Endodermal cell (in vitro differentiated cells): Measurements from ENCODE around the gene PLEKHS1. TPM values are rescaled to one million over a fixed set of nuclear protein-coding genes. Genes with fewer than 3 reads are reported as not detected.
"Not testable (repeated sequence)": the region's sequence is repeated elsewhere in the genome, so short reads cannot be mapped to it uniquely, and the experiment has no call there.

ENCODE experiments used
- DNase-seq: peaks from one replicate; pipeline ENCODE4 v3.0.0-alpha.2; 2017
- H3K27ac ChIP-seq: 2 replicates; pipeline ENCODE4 v1.5.1; 2013; ENCODE audit warnings: mild to moderate bottlenecking, low read depth, low read length, moderate library complexity
- H3K27me3 ChIP-seq: 2 replicates; pipeline ENCODE4 v1.6.1; 2013; ENCODE audit warnings: mild to moderate bottlenecking, low read length, moderate library complexity; ENCODE audit not compliant: insufficient read depth, control insufficient read depth, poor library complexity, severe bottlenecking
- H3K36me3 ChIP-seq: 2 replicates; pipeline ENCODE4 v1.7.0; 2013; ENCODE audit warnings: mild to moderate bottlenecking, low read length, moderate library complexity; ENCODE audit not compliant: control insufficient read depth, insufficient read depth
- H3K4me1 ChIP-seq: one replicate; pipeline ENCODE4 v1.7.0; 2013; ENCODE audit warnings: low read length; ENCODE audit not compliant: control insufficient read depth, insufficient read depth
- H3K4me3 ChIP-seq: 2 replicates; pipeline ENCODE4 v1.5.1; 2013; ENCODE audit warnings: mild to moderate bottlenecking, low read length, moderate library complexity
- H3K9ac ChIP-seq: 2 replicates; pipeline ENCODE4 v1.6.1; 2013; ENCODE audit warnings: mild to moderate bottlenecking, low read length, moderate library complexity; ENCODE audit not compliant: poor library complexity, severe bottlenecking; ENCODE audit errors: extremely low read depth
- H3K9me3 ChIP-seq: 2 replicates; pipeline ENCODE4 v1.6.1; 2013; ENCODE audit warnings: mild to moderate bottlenecking, low read length, moderate library complexity; ENCODE audit not compliant: control insufficient read depth
- H3K27ac Mint-ChIP-seq: 2 replicates; pipeline ENCODE4 v1.8.0; 2020; ENCODE audit warnings: mixed read lengths
- H3K27me3 Mint-ChIP-seq: 2 replicates; pipeline ENCODE4 v1.8.0; 2021; ENCODE audit warnings: mild to moderate bottlenecking, mixed read lengths; ENCODE audit not compliant: insufficient read depth
- H3K36me3 Mint-ChIP-seq: 2 replicates; pipeline ENCODE4 v1.8.0; 2020; ENCODE audit warnings: low read depth, mixed read lengths
- H3K4me1 Mint-ChIP-seq: 2 replicates; pipeline ENCODE4 v1.8.0; 2020; ENCODE audit warnings: mixed read lengths
- H3K4me3 Mint-ChIP-seq: 2 replicates; pipeline ENCODE4 v1.8.0; 2020; ENCODE audit warnings: mild to moderate bottlenecking, moderate library complexity, mixed read lengths
- H3K9me3 Mint-ChIP-seq: 2 replicates; pipeline ENCODE4 v1.8.0; 2020; ENCODE audit warnings: mild to moderate bottlenecking, mixed read lengths
- WGBS, 2 experiments: methylation state at CpG; one replicate each; pipeline versions ENCODE4 v1.1.5 to v1.1.7; 2013; ENCODE audit warnings: missing lambda C conversion rate in 2 of 2, mixed read lengths in 1 of 2; ENCODE audit not compliant: insufficient coverage in 1 of 2, insufficient read length in 1 of 2; 5-methylcytosine and 5-hydroxymethylcytosine counted together
- total RNA-seq, 2 donors: library from RNA; stranded (reverse); fragmentation: NEBNext Ultra II Directional in 1 of 2; extraction: Animal tissue kit (Norgen Biotek cat#: 25700) in 1 of 2; gene quantifications; 2 replicates in 1 of 2; 3 replicates in 1 of 2; pipeline ENCODE4 v1.2.1, GENCODE V29; 2021
- TF ChIP-seq, protein P1 (sequence below): fragments of 200-600 bp; sonication (generic); conservative IDR thresholded peaks from 2 replicates; pipeline ENCODE4 v1.5.0; 2021; ENCODE audit warnings: antibody characterized with exemption, mild to moderate bottlenecking

Gene PLEKHS1
- total RNA-seq, 2 donors from 2014 or later, result not detected

DNA sequence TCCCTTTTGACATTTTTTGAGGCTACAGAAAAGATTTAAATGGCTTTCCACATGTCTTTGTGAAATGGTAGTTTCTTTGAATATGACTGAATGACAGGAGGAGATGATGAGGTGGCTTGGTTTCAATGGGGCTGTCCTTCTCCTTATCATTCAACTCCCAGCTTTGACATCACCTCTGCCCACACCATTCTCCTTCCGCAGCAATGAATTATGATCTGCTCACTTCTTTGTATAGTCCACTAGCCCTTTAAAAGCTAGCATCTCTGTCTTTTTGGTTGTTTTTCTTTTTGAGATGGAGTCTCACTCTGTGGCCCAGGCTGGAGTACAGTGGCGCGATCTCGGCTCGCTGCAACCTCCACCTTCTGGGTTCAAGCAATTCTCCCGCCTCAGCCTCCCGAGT, 70.7 kb downstream of the PLEKHS1 start:
- Mint-ChIP-seq H3K36me3 (no peaks in the 10 kb centered on the region), H3K4me1 (peaks cover 20% of the 10 kb centered on the region), H3K4me3 (no peak overlapping the region), H3K27ac (no peak overlapping the region), H3K9me3 (no peaks in the 10 kb centered on the region), H3K27me3 (no peaks in the 10 kb centered on the region)
- Histone ChIP-seq H3K9me3 (no peaks in the 10 kb centered on the region), H3K9ac (no peak overlapping the region), H3K27me3 (no peaks in the 10 kb centered on the region), H3K36me3 (no peaks in the 10 kb centered on the region), H3K4me3 (no peak overlapping the region), H3K4me1 (no peaks in the 10 kb centered on the region), H3K27ac (no peak overlapping the region)
- TF ChIP-seq, protein P1, sequence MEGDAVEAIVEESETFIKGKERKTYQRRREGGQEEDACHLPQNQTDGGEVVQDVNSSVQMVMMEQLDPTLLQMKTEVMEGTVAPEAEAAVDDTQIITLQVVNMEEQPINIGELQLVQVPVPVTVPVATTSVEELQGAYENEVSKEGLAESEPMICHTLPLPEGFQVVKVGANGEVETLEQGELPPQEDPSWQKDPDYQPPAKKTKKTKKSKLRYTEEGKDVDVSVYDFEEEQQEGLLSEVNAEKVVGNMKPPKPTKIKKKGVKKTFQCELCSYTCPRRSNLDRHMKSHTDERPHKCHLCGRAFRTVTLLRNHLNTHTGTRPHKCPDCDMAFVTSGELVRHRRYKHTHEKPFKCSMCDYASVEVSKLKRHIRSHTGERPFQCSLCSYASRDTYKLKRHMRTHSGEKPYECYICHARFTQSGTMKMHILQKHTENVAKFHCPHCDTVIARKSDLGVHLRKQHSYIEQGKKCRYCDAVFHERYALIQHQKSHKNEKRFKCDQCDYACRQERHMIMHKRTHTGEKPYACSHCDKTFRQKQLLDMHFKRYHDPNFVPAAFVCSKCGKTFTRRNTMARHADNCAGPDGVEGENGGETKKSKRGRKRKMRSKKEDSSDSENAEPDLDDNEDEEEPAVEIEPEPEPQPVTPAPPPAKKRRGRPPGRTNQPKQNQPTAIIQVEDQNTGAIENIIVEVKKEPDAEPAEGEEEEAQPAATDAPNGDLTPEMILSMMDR, result no peak
- WGBS, 2 experiments, result 92 to 100% methylated on average over 1 to 7 of the region's 7 CpGs
- DNase-seq, result no peak

DNA sequence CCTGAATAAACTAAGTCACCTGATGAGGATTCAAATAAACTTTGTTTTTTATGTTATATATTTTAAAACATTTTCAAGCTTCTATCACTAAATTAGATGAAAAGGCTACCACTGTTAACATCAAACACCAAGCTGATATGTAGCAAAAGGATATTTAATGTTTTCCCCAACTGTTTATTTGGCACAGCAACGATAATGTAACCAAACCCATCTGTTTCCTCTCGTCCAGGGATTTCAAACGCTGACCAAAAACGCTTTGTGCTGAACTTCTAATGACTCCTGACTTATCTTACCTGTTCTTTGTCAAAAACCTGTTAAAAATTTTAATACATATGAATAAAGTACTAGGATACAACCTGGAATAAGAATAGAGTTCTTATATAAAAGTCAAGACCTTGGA, 71.9 kb downstream of the PLEKHS1 start:
- Histone ChIP-seq H3K4me1 (no peaks in the 10 kb centered on the region), H3K4me3 (no peak overlapping the region), H3K27ac (no peak overlapping the region), H3K9ac (no peak overlapping the region), H3K9me3 (no peaks in the 10 kb centered on the region), H3K27me3 (no peaks in the 10 kb centered on the region), H3K36me3 (no peaks in the 10 kb centered on the region)
- TF ChIP-seq, protein P1, result no peak
- no peak for DNase-seq
- Mint-ChIP-seq H3K36me3 (no peaks in the 10 kb centered on the region), H3K4me1 (peaks cover 20% of the 10 kb centered on the region), H3K9me3 (no peaks in the 10 kb centered on the region), H3K27ac (no peak overlapping the region), H3K27me3 (no peaks in the 10 kb centered on the region), H3K4me3 (no peak overlapping the region)
- 90% methylated on average over 4 of the region's 4 CpGs; no CpG with 5 or more reads in 1 of the 2 experiments for WGBS, 2 experiments

- no peak overlapping the region for H3K4me3 Mint-ChIP-seq
These were observed 74.3 kb downstream of the PLEKHS1 start for GRCh38 chr10:113825791-113826190.

GRCh38 chr10:113828567-113828966, 77.1 kb downstream of the PLEKHS1 start:
- not testable (repeated sequence) for H3K4me1 ChIP-seq, H3K27me3 ChIP-seq, H3K9me3 Mint-ChIP-seq, H3K9ac ChIP-seq, DNase-seq, H3K27me3 Mint-ChIP-seq, H3K36me3 ChIP-seq, H3K27ac Mint-ChIP-seq, H3K27ac ChIP-seq, H3K4me1 Mint-ChIP-seq, H3K4me3 Mint-ChIP-seq, H3K36me3 Mint-ChIP-seq, H3K9me3 ChIP-seq, H3K4me3 ChIP-seq
- 93 to 95% methylated on average over 8 to 10 of the region's 10 CpGs for WGBS, 2 experiments

More at GRCh38 chr10:113825791-113826190, 74.3 kb downstream of the PLEKHS1 start:
- TF ChIP-seq, protein P1, result no peak
- Histone ChIP-seq H3K9me3 (no peaks in the 10 kb centered on the region), H3K4me1 (no peaks in the 10 kb centered on the region), H3K4me3 (no peak overlapping the region), H3K9ac (no peak overlapping the region), H3K27ac (no peak overlapping the region), H3K27me3 (no peaks in the 10 kb centered on the region), H3K36me3 (no peaks in the 10 kb centered on the region)
- H3K4me1 Mint-ChIP-seq, result peaks cover 15% of the 10 kb centered on the region
- DNase-seq, result no peak
- H3K27me3 Mint-ChIP-seq, result no peaks in the 10 kb centered on the region
- WGBS, 2 experiments, result 81 to 100% methylated on average over 1 to 2 of the region's 2 CpGs
- no peaks in the 10 kb centered on the region for H3K36me3 Mint-ChIP-seq
- no peak overlapping the region for H3K27ac Mint-ChIP-seq
- H3K9me3 Mint-ChIP-seq, result no peaks in the 10 kb centered on the region
